ENCODE measurements around the gene RDH13. TPM values are rescaled to one million over a fixed set of nuclear protein-coding genes. Genes with fewer than 3 reads are reported as not detected.
A peak's percentile ranks its signal among the peaks of the same experiment; 100 is the strongest.
"Not testable (repeated sequence)": the region's sequence is repeated elsewhere in the genome, so short reads cannot be mapped to it uniquely, and the experiment has no call there.

RDH13 gene
- polyA plus RNA-seq, 1 donor, result 14.6 TPM

- no peak for DNase-seq (ENCODE audit: low read depth)
Observed at GRCh38 chr19:55018216-55018615, 44.7 kb downstream of the RDH13 start.

GRCh38 chr19:55016017-55016416, 46.9 kb downstream of the RDH13 start:
- DNase-seq (ENCODE audit: low read depth), result no peak

GRCh38 chr19:55015126-55015525, 47.8 kb downstream of the RDH13 start:
- DNase-seq (ENCODE audit: low read depth), result no peak

GRCh38 chr19:55014714-55015113, 48.2 kb downstream of the RDH13 start:
- DNase-seq (ENCODE audit: low read depth), result no peak

GRCh38 chr19:55013596-55013995, 49.4 kb downstream of the RDH13 start:
- no peak for DNase-seq (ENCODE audit: low read depth)

GRCh38 chr19:55012306-55012705, 50.6 kb downstream of the RDH13 start:
- DNase-seq (ENCODE audit: low read depth), result no peak

- DNase-seq (ENCODE audit: low read depth), result not testable (repeated sequence)
Observed at GRCh38 chr19:55010561-55010960, 52.4 kb downstream of the RDH13 start.

GRCh38 chr19:55008781-55009180, 54.2 kb downstream of the RDH13 start:
- DNase-seq (ENCODE audit: low read depth), result not testable (repeated sequence)

- DNase-seq (ENCODE audit: low read depth), result not testable (repeated sequence)
Observed at GRCh38 chr19:55008189-55008588, 54.8 kb downstream of the RDH13 start.

GRCh38 chr19:55007537-55007936, 55.4 kb downstream of the RDH13 start:
- not testable (repeated sequence) for DNase-seq (ENCODE audit: low read depth)

GRCh38 chr19:55006795-55007194, 56.2 kb downstream of the RDH13 start:
- DNase-seq (ENCODE audit: low read depth), result not testable (repeated sequence)

- DNase-seq (ENCODE audit: low read depth), result peak; percentile 39
Observed at GRCh38 chr19:55005684-55006488, 57.1 kb downstream of the RDH13 start.

GRCh38 chr19:55000761-55001160, 62.2 kb downstream of the RDH13 start:
- no peak for DNase-seq (ENCODE audit: low read depth)

GRCh38 chr19:54998751-54999239, 64.2 kb downstream of the RDH13 start:
- not testable (repeated sequence) for DNase-seq (ENCODE audit: low read depth)

GRCh38 chr19:54995561-54995960, 67.4 kb downstream of the RDH13 start:
- DNase-seq (ENCODE audit: low read depth), result no peak

Other genes starting within 250 kb of the RDH13 start
- gene KIR3DL1, start 246.7 kb downstream of the RDH13 start, polyA plus RNA-seq (ENCODE audit: insufficient read length), result not detected
- not detected for gene KIR2DS4, start 230.5 kb downstream of the RDH13 start, polyA plus RNA-seq (ENCODE audit: insufficient read length)
- gene KIR3DL2, start 212.7 kb downstream of the RDH13 start, polyA plus RNA-seq (ENCODE audit: insufficient read length), result not detected
- gene FCAR, start 188.9 kb downstream of the RDH13 start, polyA plus RNA-seq (ENCODE audit: insufficient read length), result 0.34 TPM
- gene NCR1, start 157.0 kb downstream of the RDH13 start, polyA plus RNA-seq (ENCODE audit: insufficient read length), result 0.53 TPM
- not detected for gene NLRP7, start 115.6 kb downstream of the RDH13 start, polyA plus RNA-seq (ENCODE audit: insufficient read length)
- 1.2 TPM for gene NLRP2, start 96.8 kb downstream of the RDH13 start, polyA plus RNA-seq (ENCODE audit: insufficient read length)
- gene GP6, start 24.9 kb downstream of the RDH13 start, polyA plus RNA-seq (ENCODE audit: insufficient read length), result 0.14 TPM
- 3.4 TPM for gene EPS8L1, start 12.7 kb upstream of the RDH13 start, polyA plus RNA-seq (ENCODE audit: insufficient read length)
- gene PPP1R12C, start 54.5 kb upstream of the RDH13 start, polyA plus RNA-seq (ENCODE audit: insufficient read length), result 78.0 TPM
- gene TNNT1, start 86.1 kb upstream of the RDH13 start, polyA plus RNA-seq (ENCODE audit: insufficient read length), result 742 TPM
- 3.2 TPM for gene TNNI3, start 94.6 kb upstream of the RDH13 start, polyA plus RNA-seq (ENCODE audit: insufficient read length)
- 0.92 TPM for gene DNAAF3, start 103.5 kb upstream of the RDH13 start, polyA plus RNA-seq (ENCODE audit: insufficient read length)
- not detected for gene SYT5, start 117.1 kb upstream of the RDH13 start, polyA plus RNA-seq (ENCODE audit: insufficient read length)
- gene PTPRH, start 146.4 kb upstream of the RDH13 start, polyA plus RNA-seq (ENCODE audit: insufficient read length), result 0.11 TPM
- gene TMEM86B, start 165.6 kb upstream of the RDH13 start, polyA plus RNA-seq (ENCODE audit: insufficient read length), result 2.8 TPM
- 26.7 TPM for gene PPP6R1, start 195.9 kb upstream of the RDH13 start, polyA plus RNA-seq (ENCODE audit: insufficient read length)
- 25.6 TPM for gene HSPBP1, start 217.0 kb upstream of the RDH13 start, polyA plus RNA-seq (ENCODE audit: insufficient read length)
- 7.4 TPM for gene BRSK1, start 220.8 kb upstream of the RDH13 start, polyA plus RNA-seq (ENCODE audit: insufficient read length)